GM19372 (cell line): ENCODE measurements around the gene DIAPH3.
A peak's percentile ranks its signal among the peaks of the same experiment; 100 is the strongest.

Experiments
- ATAC-seq: cut with Tn5 transposase; IDR thresholded peaks from one replicate; pipeline ENCODE4 v1.9.1; 2021; ENCODE audit warnings: mild to moderate bottlenecking, low read depth, moderate library complexity; ENCODE audit not compliant: unreplicated experiment

The DIAPH3 gene

DNA sequence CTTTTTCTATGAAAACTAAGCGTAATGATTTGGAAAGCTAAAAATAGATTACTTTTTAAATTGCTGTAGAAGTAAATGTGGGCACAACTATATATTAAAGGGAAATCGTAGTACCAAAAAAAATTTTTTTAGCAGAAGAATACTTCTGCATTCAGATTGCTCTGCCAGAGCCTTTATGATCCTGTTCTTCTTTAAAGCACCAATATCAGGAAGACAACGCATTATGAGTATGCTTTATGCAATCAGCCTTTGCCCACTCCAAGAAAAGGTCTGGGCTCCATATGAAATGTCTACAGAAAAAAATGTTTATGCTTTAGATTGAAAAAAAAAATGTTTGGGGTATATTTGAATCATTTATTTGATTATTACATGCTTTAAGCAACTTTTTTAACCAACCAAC, 137.4 kb downstream of the DIAPH3 start:
- no peak for ATAC-seq

DNA sequence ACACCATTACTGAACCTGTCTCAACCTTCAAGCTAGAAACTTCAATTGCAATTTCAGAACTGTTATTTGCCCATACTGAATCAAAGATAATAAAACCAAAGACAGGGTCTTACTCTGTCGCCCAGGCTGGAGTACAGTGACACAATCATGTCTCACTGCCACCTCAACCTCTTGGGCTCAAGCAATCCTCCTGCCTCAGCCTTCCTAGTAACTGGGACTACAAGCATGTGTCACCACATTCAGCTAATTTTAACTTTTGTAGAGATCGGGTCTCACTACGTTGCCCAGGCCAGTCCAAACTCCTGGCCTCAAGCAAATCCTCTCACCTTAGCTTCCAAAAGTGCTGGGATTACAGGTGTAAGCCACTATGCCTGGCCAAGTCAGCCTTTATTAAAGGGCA, 143.4 kb downstream of the DIAPH3 start:
- no peak for ATAC-seq

DNA sequence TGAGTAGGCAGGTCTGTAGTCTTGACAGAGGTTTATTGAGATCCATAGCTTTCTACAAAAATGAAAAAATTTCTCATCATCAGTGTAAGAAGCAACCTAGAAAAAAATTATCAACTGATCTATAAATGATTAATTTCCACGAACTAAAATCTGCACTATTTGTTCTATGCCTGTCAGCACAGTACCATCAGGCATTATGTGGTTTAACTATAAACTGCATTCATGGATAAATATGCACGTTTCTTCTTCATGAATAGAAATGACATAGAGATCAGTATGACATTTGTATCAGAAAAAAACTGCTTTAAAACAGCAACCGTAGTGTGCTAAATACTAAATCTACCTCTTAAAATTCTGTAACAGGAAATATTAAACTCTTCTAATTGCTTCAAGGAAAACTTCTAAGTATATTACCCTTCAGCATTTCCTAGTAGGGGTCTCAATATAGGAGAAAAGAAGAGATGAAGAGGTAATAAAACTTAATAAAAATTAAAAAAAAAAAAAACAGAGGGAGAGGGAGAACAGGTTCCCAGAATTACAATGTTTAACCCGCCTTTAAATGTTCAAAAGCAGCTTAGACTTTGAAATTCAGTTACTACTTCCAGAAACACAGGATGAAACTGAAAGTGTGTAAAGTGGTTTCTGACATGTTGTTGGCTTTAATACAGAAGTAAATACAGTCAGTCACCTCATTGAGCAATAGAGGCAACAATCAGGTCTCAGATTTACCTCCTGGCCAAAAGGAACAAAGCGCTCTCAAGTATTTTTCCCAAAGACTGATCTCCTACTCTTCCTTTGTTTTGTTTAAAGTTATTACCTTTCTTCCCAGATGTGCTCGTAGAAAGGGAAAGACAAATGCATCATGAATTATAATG, 144.4 kb downstream of the DIAPH3 start:
- ATAC-seq: peak; percentile 62

DNA sequence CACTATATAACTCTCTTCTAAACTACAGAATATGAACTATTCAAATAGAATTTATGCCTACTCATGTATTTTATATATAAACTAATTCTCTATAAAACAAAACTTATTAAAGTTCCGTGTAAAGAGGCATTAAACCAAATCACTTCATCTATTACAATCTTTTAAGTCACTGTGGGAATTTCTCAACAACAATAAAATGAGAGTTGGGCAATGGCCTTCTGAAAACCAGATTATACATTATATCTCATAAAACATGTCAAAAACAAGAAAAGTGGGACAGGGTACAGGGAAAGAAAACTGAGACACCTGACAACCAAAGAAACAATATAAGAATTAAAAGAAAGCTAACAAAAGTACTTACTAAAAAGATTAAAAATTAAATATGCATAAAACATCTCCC, 145.2 kb downstream of the DIAPH3 start:
- no peak for ATAC-seq

DNA sequence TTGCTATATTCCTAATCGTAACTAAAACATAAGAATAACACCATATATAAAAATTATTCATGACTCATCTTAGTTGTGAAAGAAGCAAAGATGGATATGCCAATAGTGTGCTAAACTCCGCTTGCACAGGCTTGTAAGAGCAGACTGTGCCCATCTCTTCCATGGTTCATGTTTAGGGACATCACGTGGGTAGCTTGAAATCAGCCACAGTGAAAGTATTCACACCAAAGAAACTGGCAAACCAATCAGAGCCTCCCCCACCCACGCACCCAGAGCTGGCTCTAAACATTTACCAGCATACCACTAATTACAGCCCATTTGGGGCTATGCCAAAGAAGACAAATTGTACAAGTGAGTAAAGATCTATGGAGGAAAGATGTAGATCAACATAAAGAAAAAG, 147.5 kb downstream of the DIAPH3 start:
- ATAC-seq: no peak

DNA sequence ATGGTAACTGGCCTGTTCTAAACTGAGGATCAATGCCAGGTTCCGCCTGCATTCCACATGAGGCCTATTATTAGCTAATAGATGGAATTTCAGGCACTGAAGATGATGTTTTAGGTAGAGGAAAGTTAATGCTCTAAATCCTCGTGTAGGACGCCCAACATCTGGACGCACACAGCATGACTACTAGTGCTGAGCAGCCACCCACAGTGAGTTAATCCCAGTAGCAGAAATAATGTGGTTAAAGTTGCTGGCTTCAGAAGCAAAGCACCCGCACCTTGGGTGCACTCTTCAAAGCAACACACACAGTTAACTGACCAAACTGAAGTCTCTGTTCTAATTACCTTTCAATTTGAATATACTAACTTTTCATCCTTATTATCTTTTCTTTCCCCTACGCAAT, 150.6 kb downstream of the DIAPH3 start:
- ATAC-seq: no peak

- no peak for ATAC-seq
Observed at GRCh38 chr13:60012488-60012887, 151.2 kb downstream of the DIAPH3 start.

- ATAC-seq: no peak
Observed at GRCh38 chr13:60009300-60010253, 154.2 kb downstream of the DIAPH3 start.

DNA sequence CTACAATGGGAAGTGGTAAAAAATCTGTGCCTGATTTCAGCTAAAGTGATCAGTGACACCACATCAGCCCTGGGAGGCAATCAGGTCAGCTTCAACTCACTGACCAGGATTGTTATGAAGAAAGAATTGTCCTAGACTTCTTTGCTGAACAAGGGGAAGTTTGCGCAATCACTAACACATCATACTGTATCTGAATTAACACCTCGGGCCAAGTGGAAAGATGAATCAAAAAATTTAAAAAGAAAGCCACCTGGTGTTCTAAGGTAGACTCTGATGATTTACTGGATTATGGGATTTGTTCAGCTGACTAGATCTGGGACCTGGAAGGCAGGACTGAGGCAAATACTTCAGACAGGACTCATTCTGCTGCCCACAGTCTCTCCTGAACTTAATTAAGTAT, 161.8 kb downstream of the DIAPH3 start:
- no peak for ATAC-seq

- no peak for ATAC-seq
Observed at GRCh38 chr13:60000976-60001375, 162.8 kb downstream of the DIAPH3 start.

DNA sequence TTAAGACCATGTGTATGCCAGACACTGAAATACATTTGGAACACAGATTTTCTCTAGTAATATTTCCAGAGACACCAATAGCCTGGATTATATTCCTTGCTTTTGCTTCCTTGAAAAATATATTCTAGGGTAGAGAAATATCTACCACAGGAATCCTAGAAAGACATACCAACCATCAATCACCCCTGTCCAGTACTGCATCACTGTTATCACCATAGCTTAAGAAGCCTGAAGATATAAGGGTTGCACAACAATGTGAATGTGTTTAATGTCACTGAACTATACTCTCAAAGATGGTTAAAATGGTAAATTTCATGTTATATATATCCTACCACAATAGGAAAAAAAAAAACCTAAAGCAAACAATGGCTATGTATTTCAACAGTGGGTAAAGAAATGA, 163.6 kb downstream of the DIAPH3 start:
- ATAC-seq: no peak

DNA sequence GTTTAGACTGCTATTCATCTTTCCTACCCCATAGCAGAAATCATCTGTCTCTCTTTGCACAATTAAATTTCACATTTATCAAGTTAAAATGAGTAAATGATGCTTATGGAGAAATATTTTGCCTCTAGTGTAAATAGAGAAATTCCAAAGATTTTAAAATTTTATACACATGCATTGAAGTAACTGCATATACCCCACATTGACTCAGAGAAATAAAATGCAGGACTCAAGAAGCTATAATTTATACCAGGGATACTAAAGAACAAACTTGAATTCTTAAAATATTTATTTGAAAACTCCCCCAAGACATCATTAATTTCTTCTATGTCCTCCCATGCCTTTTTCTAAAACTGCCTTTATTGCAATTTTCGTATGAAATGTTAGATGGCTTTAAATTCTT, 165.8 kb downstream of the DIAPH3 start:
- ATAC-seq: no peak

DNA sequence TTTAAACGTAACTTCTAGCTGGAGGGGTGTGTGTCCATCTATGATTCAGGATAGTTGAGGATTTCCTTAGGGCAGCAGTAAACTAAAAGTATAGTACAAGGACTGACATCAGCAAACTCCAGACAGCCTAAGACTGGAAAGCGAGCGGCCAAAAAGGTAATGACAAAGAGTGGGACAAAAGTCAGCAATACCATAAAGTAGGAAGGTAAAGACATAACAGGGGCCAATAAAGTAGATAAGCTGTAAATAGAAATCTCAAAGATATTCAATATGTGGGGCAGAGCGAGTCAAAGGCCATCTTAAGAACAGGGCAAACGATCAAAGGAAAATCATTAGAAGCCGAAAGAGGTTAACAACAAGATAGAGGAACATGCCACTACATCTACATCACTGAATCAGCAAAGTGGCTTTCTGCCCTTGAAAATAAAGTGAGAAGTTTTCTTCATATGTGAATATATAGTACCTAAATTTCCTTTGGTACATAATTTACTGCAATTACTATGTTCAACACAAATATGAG, 167.2 kb downstream of the DIAPH3 start:
- no peak for ATAC-seq

DNA sequence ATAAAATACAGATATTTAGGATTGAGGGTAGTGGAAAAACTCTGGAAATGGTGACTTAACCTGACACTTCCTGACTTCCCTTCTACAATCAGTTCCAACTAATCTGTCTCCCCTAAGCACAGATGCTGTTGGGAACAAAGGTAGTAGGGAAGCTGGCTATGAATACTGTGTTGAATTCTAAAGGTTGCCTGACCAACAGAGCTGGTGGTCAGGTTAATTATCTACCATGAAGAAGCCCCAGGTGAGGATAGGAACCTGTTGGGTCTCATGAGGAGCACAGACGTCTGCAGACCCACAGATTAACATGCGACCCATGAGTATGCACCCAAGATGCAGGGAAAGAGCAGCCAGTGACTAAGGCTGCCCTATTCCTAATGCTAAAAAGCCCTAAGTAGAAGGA, 172.3 kb downstream of the DIAPH3 start:
- ATAC-seq: no peak

- no peak for ATAC-seq
Observed at GRCh38 chr13:59982631-59983382, 180.9 kb downstream of the DIAPH3 start.

DNA sequence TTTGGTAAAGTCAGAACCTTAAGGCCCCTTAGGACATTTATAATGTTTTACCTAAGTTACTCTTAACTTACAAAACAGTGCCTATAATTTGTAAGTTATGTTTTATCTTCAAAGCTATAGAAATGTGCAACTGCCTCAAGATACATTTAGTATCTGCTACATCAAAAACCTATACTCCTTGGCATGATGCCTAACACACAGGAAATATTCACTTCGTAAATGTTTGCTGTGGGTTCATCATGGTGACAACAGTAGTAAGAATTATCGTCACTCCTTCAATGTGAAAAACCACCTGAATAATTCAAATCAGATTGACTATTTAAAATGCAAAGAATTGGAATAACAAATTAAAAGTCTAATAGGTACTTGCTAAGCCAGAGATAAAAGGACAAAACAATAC, 184.1 kb downstream of the DIAPH3 start:
- no peak for ATAC-seq

GRCh38 chr13:59978862-59979261, 184.9 kb downstream of the DIAPH3 start:
- no peak for ATAC-seq

DNA sequence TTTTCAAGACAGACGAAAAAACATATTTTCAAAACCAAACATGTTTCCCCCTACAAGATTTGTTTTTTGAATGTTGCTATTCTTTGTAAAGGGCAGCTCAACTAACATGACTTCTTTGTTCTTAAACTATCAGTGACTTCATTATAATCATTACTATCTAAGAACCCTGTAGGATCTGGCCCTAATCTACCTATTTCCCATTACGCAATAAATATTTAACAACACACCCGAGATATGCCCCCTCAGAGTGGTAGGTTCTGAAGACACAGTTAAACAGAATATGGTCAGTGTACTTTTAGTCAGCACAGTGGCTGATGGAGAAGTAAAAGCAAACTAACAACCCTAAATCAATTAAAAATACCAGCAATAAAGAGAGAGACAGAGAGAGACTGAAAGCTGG, 186.9 kb downstream of the DIAPH3 start:
- ATAC-seq: no peak

DNA sequence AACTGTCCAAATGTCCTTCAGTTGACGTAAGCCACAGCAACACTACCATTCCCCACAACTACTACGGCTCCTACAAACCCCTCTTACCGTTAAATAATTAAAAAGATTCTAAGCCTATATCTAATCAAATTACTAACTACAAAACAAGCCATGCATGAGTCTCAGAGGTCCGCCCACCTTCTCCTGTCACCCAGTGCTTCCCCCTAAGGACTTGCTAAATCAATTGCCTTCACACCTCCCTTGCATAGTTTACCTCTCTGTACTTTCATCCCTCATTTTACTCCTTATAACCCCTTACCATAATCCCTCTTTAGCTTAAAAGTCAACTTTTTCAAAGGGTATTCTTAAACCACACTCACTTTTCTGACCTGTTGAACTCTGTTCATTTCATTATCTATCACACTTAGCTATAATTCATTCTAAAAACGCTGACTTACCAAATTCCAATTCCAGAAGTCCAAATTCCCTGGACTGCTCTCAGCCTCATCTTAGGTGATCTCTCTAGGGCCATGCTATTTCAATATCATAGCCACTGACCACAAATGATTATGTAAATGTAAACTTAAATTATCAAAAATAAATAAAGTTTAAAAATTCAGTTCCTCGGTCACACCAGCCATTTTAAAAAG, 187.8 kb downstream of the DIAPH3 start:
- no peak for ATAC-seq

DNA sequence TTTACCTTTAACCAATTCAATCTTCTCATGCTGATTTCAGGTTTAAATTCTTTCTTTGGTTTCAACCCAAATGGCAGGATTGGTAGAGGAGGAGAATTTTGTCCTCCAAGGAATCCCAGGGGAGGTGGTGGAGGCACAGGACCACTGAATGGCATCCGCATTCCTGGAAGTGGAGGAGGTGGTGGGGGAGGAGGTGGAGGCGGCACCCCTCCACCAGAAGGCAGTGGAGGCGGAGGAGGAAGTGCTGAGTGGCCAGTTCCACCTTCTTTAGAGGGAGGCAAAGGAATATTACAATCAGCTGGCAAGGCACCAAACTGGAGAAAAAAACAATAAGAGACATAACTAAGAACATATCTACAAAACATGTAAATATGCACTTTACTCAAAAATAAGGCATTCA, 192.9 kb downstream of the DIAPH3 start:
- no peak for ATAC-seq
